ENCODE results near the gene OPN4.

GRCh38 chr10:86646933-86647332 lies 7.4 kb upstream of the OPN4 start:
- no peak for TF ChIP-seq ZNF510 (CRISPR knock-in tag; IDR thresholded peaks at IDR 0.05; ENCODE audit: low read depth)
- TF ChIP-seq ZBTB7A (CRISPR knock-in tag; IDR thresholded peaks at IDR 0.05), result no peak
- no peak for TF ChIP-seq ATF7 (IDR thresholded peaks at IDR 0.05)
- TF ChIP-seq ATF7 (CRISPR knock-in tag; IDR thresholded peaks at IDR 0.05), result no peak
- TF ChIP-seq CTCF (CRISPR knock-in tag; IDR thresholded peaks at IDR 0.05), result no peak
- TF ChIP-seq TBX3 (IDR thresholded peaks at IDR 0.05; ENCODE audit: borderline replicate concordance), result no peak
- no peak for TF ChIP-seq RAD21 (CRISPR knock-in tag; IDR thresholded peaks at IDR 0.05)
- no peak for TF ChIP-seq IKZF1 (IDR thresholded peaks at IDR 0.05)
- TF ChIP-seq DNMT1 (CRISPR knock-in tag; IDR thresholded peaks at IDR 0.05), result no peak
- TF ChIP-seq NFIC (IDR thresholded peaks at IDR 0.05; ENCODE audit: low read length), result no peak
- no peak for TF ChIP-seq ELF4 (CRISPR knock-in tag; IDR thresholded peaks at IDR 0.05; ENCODE audit: borderline replicate concordance)
- TF ChIP-seq, protein P1, sequence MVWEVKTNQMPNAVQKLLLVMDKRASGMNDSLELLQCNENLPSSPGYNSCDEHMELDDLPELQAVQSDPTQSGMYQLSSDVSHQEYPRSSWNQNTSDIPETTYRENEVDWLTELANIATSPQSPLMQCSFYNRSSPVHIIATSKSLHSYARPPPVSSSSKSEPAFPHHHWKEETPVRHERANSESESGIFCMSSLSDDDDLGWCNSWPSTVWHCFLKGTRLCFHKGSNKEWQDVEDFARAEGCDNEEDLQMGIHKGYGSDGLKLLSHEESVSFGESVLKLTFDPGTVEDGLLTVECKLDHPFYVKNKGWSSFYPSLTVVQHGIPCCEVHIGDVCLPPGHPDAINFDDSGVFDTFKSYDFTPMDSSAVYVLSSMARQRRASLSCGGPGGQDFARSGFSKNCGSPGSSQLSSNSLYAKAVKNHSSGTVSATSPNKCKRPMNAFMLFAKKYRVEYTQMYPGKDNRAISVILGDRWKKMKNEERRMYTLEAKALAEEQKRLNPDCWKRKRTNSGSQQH (CRISPR knock-in tag; IDR thresholded peaks at IDR 0.05; ENCODE audit: low read depth), result no peak
